Activated CD4-positive, alpha-beta T cell treated with anti-CD3 and anti-CD28 coated beads for 36 hours (primary cell): ENCODE measurements around the gene TM4SF18. TPM values are rescaled to one million over a fixed set of nuclear protein-coding genes. Genes with fewer than 3 reads are reported as not detected.
"Not testable (repeated sequence)": the region's sequence is repeated elsewhere in the genome, so short reads cannot be mapped to it uniquely, and the experiment has no call there.

Source experiments
- ATAC-seq: fragments of 200-7000 bp; cut with Tn5 transposase; one replicate; pipeline ENCODE4 v1.10.0; 2021; ENCODE audit warnings: mild to moderate bottlenecking, moderate library complexity
- CTCF ChIA-PET: fragments of 350-600 bp; sonication (Branson Sonifier 250); formaldehyde crosslinking; loops from one replicate; lab custom pipeline; 2021; ENCODE audit warnings: antibody characterized with exemption; lab: Charles Lee
- POLR2A ChIA-PET: fragments of 350-600 bp; sonication (Branson Sonifier 250); formaldehyde crosslinking; loops from one replicate; lab custom pipeline; 2021; ENCODE audit warnings: antibody characterized with exemption, inconsistent platforms; lab: Charles Lee
- DNase-seq: peaks from one replicate; pipeline ENCODE4 v3.0.0-alpha.2; 2020
- H3K27ac Mint-ChIP-seq: one replicate; pipeline ENCODE4 v1.8.0; 2021; ENCODE audit warnings: mixed read lengths
- H3K27me3 Mint-ChIP-seq: one replicate; pipeline ENCODE4 v1.8.0; 2021; ENCODE audit warnings: mixed read lengths
- H3K36me3 Mint-ChIP-seq: one replicate; pipeline ENCODE4 v1.8.0; 2021; ENCODE audit warnings: low read depth, mixed read lengths
- H3K4me1 Mint-ChIP-seq: one replicate; pipeline ENCODE4 v1.8.0; 2021; ENCODE audit warnings: mixed read lengths
- H3K4me3 Mint-ChIP-seq: one replicate; pipeline ENCODE4 v1.8.0; 2021; ENCODE audit warnings: mild to moderate bottlenecking, moderate library complexity, mixed read lengths
- H3K9me3 Mint-ChIP-seq: one replicate; pipeline ENCODE4 v1.8.0; 2021; ENCODE audit warnings: low read depth, mixed read lengths
- intact Hi-C, 2 experiments: fragments of 100-400 bp; cut with DNase I in 1 of 2; cut with micrococcal nuclease in 1 of 2; formaldehyde crosslinking; loops; one replicate each; pipeline versions ENCODE4 v1.14.2 to v1.15.1; 2022 to 2024; cut with DNase I, micrococcal nuclease
- total RNA-seq, 2 experiments: library from RNA; stranded (reverse); gene quantifications; one replicate each; pipeline ENCODE4 v1.2.3, GENCODE V29; 2021

The TM4SF18 gene
- total RNA-seq, 2 experiments from 2014 or later = not detected

GRCh38 chr3:149340310-149340933, 7.0 kb upstream of the TM4SF18 start:
- Mint-ChIP-seq H3K4me1 (no peaks in the 10 kb centered on the region), H3K27me3 (peaks cover 14% of the 10 kb centered on the region), H3K4me3 (no peak overlapping the region), H3K9me3 (no peaks in the 10 kb centered on the region), H3K36me3 (no peaks in the 10 kb centered on the region), H3K27ac (no peak overlapping the region)
- no peak for DNase-seq
- no peak for ATAC-seq
- intact Hi-C loops = no loop called here
- CTCF ChIA-PET = interaction anchor here (0.9 kb wide), 1 partner anchor 10 kb away, joined by 4 read pairs; no protein-coding TSS in a partner anchor
- POLR2A ChIA-PET = no interaction called here

- Mint-ChIP-seq H3K4me1 (no peaks in the 10 kb centered on the region), H3K27me3 (peaks cover 14% of the 10 kb centered on the region), H3K4me3 (no peak overlapping the region), H3K36me3 (no peaks in the 10 kb centered on the region), H3K27ac (no peak overlapping the region), H3K9me3 (no peaks in the 10 kb centered on the region)
- CTCF ChIA-PET = no interaction called here
- intact Hi-C loops = no loop called here
- POLR2A ChIA-PET = no interaction called here
- ATAC-seq = no peak
- DNase-seq = no peak
Observed at GRCh38 chr3:149339931-149340309, 6.5 kb upstream of the TM4SF18 start.

GRCh38 chr3:149337486-149337885, 4.0 kb upstream of the TM4SF18 start:
- CTCF ChIA-PET, DNase-seq, H3K4me3 Mint-ChIP-seq, POLR2A ChIA-PET, H3K27ac Mint-ChIP-seq, intact Hi-C loops, H3K4me1 Mint-ChIP-seq, ATAC-seq, H3K9me3 Mint-ChIP-seq, H3K36me3 Mint-ChIP-seq: not testable (repeated sequence)
- H3K27me3 Mint-ChIP-seq = peaks cover 19% of the 10 kb centered on the region

GRCh38 chr3:149336925-149337324, 3.5 kb upstream of the TM4SF18 start:
- intact Hi-C loops = no loop called here
- ChIA-PET POLR2A (no interaction called here), CTCF (no interaction called here)
- H3K4me1 Mint-ChIP-seq = no peaks in the 10 kb centered on the region
- no peaks in the 10 kb centered on the region for H3K9me3 Mint-ChIP-seq
- H3K27me3 Mint-ChIP-seq = peaks cover 19% of the 10 kb centered on the region
- no peaks in the 10 kb centered on the region for H3K36me3 Mint-ChIP-seq
- DNase-seq = no peak
- no peak overlapping the region for H3K27ac Mint-ChIP-seq
- no peak overlapping the region for H3K4me3 Mint-ChIP-seq
- no peak for ATAC-seq

GRCh38 chr3:149332771-149333170, 665 bp downstream of the TM4SF18 start:
- Mint-ChIP-seq H3K36me3 (no peaks in the 10 kb centered on the region), H3K9me3 (no peaks in the 10 kb centered on the region), H3K27ac (no peak overlapping the region), H3K4me1 (no peaks in the 10 kb centered on the region), H3K27me3 (peaks cover 8% of the 10 kb centered on the region), H3K4me3 (no peak overlapping the region)
- ATAC-seq = no peak
- ChIA-PET POLR2A (no interaction called here), CTCF (interaction anchor here (0.8 to 1.0 kb wide), 2 partner anchors 10 to 18 kb away, joined by 3 read pairs; no protein-coding TSS in a partner anchor)
- no peak for DNase-seq
- intact Hi-C loops = no loop called here

- no peak for DNase-seq
- Mint-ChIP-seq H3K4me1 (no peaks in the 10 kb centered on the region), H3K4me3 (no peak overlapping the region), H3K9me3 (no peaks in the 10 kb centered on the region), H3K27me3 (peaks cover 8% of the 10 kb centered on the region), H3K27ac (no peak overlapping the region), H3K36me3 (no peaks in the 10 kb centered on the region)
- no peak for ATAC-seq
- ChIA-PET POLR2A (no interaction called here), CTCF (interaction anchor here (0.8 kb wide), 1 partner anchor 19 kb away, joined by 3 read pairs; no protein-coding TSS in a partner anchor)
- intact Hi-C loops = no loop called here
Observed at GRCh38 chr3:149332227-149332765, 1.1 kb downstream of the TM4SF18 start.

- CTCF ChIA-PET = interaction anchor here (1.4 kb wide), 1 partner anchor 20 kb away, joined by 3 read pairs; no protein-coding TSS in a partner anchor
- no peak overlapping the region for H3K27ac Mint-ChIP-seq
- peaks cover 8% of the 10 kb centered on the region for H3K27me3 Mint-ChIP-seq
- ATAC-seq (no peak), DNase-seq (no peak)
- H3K36me3 Mint-ChIP-seq = no peaks in the 10 kb centered on the region
- H3K9me3 Mint-ChIP-seq = no peaks in the 10 kb centered on the region
- no peak overlapping the region for H3K4me3 Mint-ChIP-seq
- H3K4me1 Mint-ChIP-seq = no peaks in the 10 kb centered on the region
- intact Hi-C loops = no loop called here
- POLR2A ChIA-PET = no interaction called here
Observed at GRCh38 chr3:149331396-149331795, 2.0 kb downstream of the TM4SF18 start.

- Mint-ChIP-seq H3K4me3 (no peak overlapping the region), H3K9me3 (no peaks in the 10 kb centered on the region), H3K27ac (no peak overlapping the region), H3K27me3 (peaks cover 8% of the 10 kb centered on the region), H3K4me1 (no peaks in the 10 kb centered on the region), H3K36me3 (no peaks in the 10 kb centered on the region)
- intact Hi-C loops = no loop called here
- ChIA-PET POLR2A (no interaction called here), CTCF (interaction anchor here (1.4 kb wide), 1 partner anchor 20 kb away, joined by 3 read pairs; no protein-coding TSS in a partner anchor)
- DNase-seq (no peak), ATAC-seq (no peak)
Observed at GRCh38 chr3:149330609-149331331, 2.7 kb downstream of the TM4SF18 start.

- ATAC-seq = no peak
Observed at GRCh38 chr3:149327156-149327555, 6.3 kb downstream of the TM4SF18 start.

GRCh38 chr3:149325581-149325980, 7.9 kb downstream of the TM4SF18 start:
- POLR2A ChIA-PET = no interaction called here
- DNase-seq = no peak
- no peak for ATAC-seq
- intact Hi-C loops = no loop called here
- Mint-ChIP-seq H3K4me1 (no peaks in the 10 kb centered on the region), H3K9me3 (no peaks in the 10 kb centered on the region), H3K27ac (no peak overlapping the region), H3K4me3 (no peak overlapping the region), H3K27me3 (peaks cover 2% of the 10 kb centered on the region), H3K36me3 (no peaks in the 10 kb centered on the region)
- CTCF ChIA-PET = interaction anchor here (0.5 kb wide), 1 partner anchor 52 kb away, joined by 3 read pairs; no protein-coding TSS in a partner anchor

More at GRCh38 chr3:149327156-149327555, 6.3 kb downstream of the TM4SF18 start:
- Mint-ChIP-seq H3K4me3 (no peak overlapping the region), H3K4me1 (no peaks in the 10 kb centered on the region), H3K36me3 (no peaks in the 10 kb centered on the region), H3K9me3 (no peaks in the 10 kb centered on the region), H3K27me3 (peaks cover 3% of the 10 kb centered on the region), H3K27ac (no peak overlapping the region)
- DNase-seq = no peak
- CTCF ChIA-PET = interaction anchor here (0.6 kb wide), 1 partner anchor 1893 kb away, joined by 3 read pairs; no protein-coding TSS in a partner anchor
- POLR2A ChIA-PET = no interaction called here
- intact Hi-C loops = no loop called here

GRCh38 chr3:149324332-149324731, 9.1 kb downstream of the TM4SF18 start:
- no peak overlapping the region for H3K27ac Mint-ChIP-seq
- ChIA-PET CTCF (no interaction called here), POLR2A (no interaction called here)
- intact Hi-C loops = no loop called here
- DNase-seq (no peak), ATAC-seq (no peak)
- H3K36me3 Mint-ChIP-seq = no peaks in the 10 kb centered on the region
- no peak overlapping the region for H3K4me3 Mint-ChIP-seq
- no peaks in the 10 kb centered on the region for H3K9me3 Mint-ChIP-seq
- H3K4me1 Mint-ChIP-seq = no peaks in the 10 kb centered on the region
- H3K27me3 Mint-ChIP-seq = peaks cover 2% of the 10 kb centered on the region
